ENCODE measurements around the gene E4F1.

- TF ChIP-seq CTCF (conservative IDR thresholded peaks at IDR 0.05 in 1 of 2, IDR thresholded peaks at IDR 0.05 in 1 of 2; ENCODE audit: extremely low read depth in 1 of 2, insufficient read depth in 1 of 2, low read depth in 1 of 2, low read length in 2 of 2) (no peak), EZH2 (IDR thresholded peaks at IDR 0.05; ENCODE audit: borderline replicate concordance, low read length) (no peak)
These were observed 33.3 kb upstream of the E4F1 start for GRCh38 chr16:2190002-2190658.
